Stimulated activated naive CD4-positive, alpha-beta T cell treated with Interleukin-2 at 50 U/mL for 16 hours (primary cell): ENCODE results near the gene KLF13.

Experiments
- DNase-seq: peaks from one replicate; lab custom pipeline; 2025; lab: John Stamatoyannopoulos, UW

The KLF13 gene

GRCh38 chr15:31332681-31333071, 6.0 kb downstream of the KLF13 start:
- DNase-seq: no peak

- no peak for DNase-seq
These were observed 6.5 kb downstream of the KLF13 start for GRCh38 chr15:31333119-31333518.

DNA sequence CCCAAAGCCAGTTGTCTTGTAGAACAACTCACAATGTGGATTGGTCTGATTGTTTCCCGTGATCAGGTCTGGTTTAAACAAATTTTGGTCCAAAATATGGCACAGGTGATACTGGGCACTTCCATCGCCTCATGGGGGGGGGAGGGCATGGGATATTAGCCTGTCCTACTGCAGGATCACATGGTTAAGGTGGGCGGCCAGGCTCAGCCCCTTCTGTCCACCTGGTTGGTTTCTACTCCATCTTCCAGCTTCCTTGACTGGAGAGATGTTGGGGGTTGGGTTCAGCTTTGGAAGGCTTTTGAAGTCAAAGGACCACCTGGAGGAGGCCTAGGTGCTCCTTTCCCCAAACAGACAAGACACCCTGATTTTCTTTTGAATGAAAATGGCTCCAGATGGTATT, 7.2 kb downstream of the KLF13 start:
- DNase-seq: no peak

DNA sequence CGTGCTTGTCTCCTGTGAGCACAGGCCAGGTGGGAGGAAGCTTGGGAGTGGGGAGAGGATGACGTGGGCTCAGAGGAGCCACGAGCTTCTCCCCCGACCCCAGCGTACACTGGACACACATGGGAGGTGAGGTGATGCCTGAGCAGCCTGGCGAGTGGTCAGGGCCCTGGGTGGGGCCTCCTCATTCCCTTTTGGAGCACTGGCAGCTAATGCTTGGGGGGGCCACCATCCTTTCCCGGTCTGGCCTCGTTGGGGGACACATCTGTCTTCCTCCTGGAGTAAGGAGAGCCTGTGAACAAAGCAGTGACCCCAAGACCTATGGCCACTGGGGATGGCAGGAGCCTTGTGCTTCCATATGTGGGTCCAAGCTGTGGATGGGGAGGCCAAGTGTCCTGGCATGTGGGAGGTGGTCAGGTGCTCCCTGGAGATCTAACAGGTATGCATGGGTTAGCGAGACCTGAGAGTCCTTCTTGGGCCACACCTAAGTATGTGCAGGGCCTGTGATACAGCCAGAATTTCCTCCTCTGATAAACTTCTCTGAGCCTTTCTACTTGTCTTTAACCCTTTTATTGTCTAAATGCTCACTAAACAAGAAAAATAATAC, 9.5 kb downstream of the KLF13 start:
- no peak for DNase-seq

- no peak for DNase-seq
These were observed 10.1 kb downstream of the KLF13 start for GRCh38 chr15:31336593-31337295.

GRCh38 chr15:31337352-31338031, 10.9 kb downstream of the KLF13 start:
- DNase-seq: no peak

DNA sequence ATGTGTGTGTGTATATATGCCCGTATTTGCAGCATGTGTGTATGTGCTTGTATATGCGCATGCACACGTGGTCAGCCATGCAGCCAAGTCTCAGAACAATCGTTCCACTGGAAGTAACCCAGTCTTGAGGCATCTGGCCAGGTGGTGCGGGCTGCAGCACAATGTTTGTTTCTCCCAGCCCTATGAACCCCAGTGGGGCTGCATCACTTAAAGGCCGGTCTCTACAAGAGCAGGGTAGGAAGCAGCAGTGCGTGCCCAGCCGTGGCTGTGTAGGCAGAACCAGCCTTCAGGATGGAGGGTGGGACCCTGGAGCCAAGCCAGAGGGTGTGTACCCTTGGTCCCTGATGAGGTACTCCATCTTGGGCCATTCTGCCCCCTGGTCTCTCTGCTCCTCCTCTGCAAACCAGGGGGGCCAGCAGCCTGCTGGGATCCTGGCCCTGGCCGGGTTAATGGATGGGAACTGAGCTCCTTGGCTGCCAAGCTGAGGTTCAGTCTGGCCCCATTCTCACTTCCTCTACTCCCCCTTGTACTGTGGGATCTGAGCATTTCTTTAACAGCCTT, 11.8 kb downstream of the KLF13 start:
- no peak for DNase-seq

- DNase-seq: peak; percentile 19
These were observed 12.4 kb downstream of the KLF13 start for GRCh38 chr15:31338879-31339557.

GRCh38 chr15:31339558-31339895, 12.9 kb downstream of the KLF13 start:
- no peak for DNase-seq

- DNase-seq: no peak
These were observed 13.4 kb downstream of the KLF13 start for GRCh38 chr15:31340047-31340446.

DNA sequence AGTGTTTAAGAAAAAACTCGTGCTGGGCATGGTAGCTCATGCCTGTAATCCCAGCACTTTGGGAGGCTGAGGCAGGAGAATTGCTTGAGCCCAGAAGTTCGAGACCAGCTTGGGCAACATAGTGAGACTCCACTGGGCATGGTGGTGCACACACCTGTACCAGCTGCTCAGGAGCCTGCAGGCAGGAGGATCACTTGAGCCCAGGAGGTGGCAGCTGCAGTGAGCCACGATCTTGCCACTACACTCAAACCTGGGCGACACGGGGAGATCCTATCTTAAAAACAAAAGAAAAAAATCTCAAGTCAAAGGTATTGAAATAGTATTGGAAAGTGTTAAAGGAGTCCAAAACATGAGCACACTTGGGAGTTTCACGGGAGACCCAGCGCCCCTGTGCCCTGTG, 14.0 kb downstream of the KLF13 start:
- DNase-seq: no peak

DNA sequence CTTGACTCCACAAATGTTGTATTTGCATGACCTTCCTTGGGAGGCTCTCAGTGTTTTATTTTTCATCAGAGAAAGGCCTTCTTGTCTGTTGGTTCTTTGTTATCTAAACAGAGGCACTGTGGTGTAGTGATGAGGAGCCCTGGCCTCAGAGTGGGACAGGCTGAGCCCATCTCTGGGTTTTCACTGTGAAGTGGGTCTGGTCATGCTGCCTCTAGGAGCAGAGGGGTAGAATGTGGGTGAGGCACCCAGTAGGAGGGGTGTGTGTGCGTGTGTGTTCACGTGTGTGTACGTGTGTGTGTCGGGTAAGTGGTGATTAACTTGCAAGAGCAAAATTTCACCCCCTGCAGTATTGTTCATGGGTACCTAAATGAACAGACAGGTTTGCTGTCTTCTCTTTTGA, 14.4 kb downstream of the KLF13 start:
- no peak for DNase-seq

GRCh38 chr15:31341496-31342195, 15.0 kb downstream of the KLF13 start:
- DNase-seq: no peak

DNA sequence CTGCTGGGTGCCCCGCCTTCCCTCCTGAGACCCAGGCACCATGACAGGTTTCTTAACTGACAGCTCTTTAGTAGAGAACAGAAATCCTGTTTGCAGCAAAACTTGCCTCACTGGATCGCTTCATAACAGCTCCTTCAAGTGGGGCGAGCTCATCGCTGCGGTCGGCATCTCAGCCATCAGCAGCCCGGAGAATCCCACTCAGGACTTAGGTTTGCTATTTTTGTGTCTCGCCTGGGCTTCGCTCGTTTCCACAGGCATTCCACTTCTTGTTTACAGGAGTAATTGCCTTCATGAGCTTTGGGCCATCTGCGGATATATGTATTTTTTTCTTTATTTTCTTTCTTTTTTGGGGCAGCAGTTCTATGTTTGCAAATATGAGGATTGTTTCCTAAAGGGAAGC, 15.7 kb downstream of the KLF13 start:
- DNase-seq: no peak

- no peak for DNase-seq
These were observed 16.4 kb downstream of the KLF13 start for GRCh38 chr15:31342781-31343626.

DNA sequence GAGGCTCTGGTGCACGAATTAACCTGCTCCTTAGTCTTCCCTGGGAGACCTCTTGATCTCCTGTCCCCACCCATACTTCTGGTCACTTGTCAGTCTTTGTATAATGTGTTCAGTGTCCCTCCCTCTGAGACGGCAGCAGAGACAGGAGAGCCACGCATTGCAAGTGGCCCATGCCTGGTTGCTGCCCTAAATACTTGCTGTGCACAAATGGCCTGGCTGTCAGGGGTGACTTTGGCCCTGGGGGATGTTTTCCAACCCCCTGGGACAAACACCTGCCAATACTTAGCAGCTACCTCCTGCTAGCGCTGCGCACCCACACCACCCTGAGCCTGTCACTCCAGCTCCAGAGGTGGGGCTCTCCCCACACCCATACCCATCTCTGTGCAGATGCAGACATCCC, 17.2 kb downstream of the KLF13 start:
- DNase-seq: no peak

- DNase-seq: no peak
These were observed 17.6 kb downstream of the KLF13 start for GRCh38 chr15:31344266-31344665.

- peak; percentile 31 for DNase-seq
These were observed 18.4 kb downstream of the KLF13 start for GRCh38 chr15:31344823-31345605.

DNA sequence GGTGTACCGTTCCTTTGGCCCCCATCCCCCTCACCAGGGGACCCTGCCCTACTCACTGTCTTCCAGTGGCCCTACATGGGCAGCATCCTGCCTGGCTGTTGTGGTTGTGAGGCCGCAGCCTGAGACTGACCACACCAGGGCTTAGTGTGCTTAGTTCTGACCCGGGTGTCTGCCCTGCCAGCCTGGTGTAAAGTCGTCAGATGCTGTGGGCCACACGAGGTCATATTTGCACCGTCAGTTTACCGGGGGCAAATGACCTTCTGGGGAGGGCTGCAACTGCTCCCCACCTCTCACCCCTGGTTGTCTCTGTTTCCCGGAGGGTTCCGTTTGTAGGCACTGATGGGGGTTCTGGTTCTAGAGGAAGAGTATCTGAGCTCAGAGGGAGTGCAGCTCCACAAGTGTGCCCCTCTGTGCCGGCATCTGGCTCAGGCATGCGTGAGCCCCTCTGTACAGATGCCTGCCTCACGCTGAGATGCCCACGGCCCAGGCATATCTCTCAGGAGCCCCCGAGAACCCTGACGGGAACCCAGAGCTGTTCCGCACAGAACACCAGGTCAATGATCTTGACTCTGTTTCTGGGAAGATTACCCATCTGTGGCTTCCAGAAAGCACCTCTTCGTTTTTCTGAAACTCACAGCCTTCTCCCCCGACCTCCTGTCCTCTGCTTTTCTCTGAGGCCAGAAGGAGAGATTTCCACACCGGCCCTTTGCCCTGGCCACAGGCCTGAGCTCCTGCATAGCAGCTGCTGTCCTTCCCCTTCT, 19.2 kb downstream of the KLF13 start:
- DNase-seq: no peak
